GM21381 (cell line): ENCODE data around the gene NCK2.
A peak's percentile ranks its signal among the peaks of the same experiment; 100 is the strongest.

Source experiments
- ATAC-seq: cut with Tn5 transposase; IDR thresholded peaks from one replicate; pipeline ENCODE4 v1.9.1; 2021; ENCODE audit warnings: mild to moderate bottlenecking, moderate library complexity; ENCODE audit not compliant: unreplicated experiment

NCK2 gene

GRCh38 chr2:105734762-105735538, 9.8 kb upstream of the NCK2 start:
- no peak for ATAC-seq

DNA sequence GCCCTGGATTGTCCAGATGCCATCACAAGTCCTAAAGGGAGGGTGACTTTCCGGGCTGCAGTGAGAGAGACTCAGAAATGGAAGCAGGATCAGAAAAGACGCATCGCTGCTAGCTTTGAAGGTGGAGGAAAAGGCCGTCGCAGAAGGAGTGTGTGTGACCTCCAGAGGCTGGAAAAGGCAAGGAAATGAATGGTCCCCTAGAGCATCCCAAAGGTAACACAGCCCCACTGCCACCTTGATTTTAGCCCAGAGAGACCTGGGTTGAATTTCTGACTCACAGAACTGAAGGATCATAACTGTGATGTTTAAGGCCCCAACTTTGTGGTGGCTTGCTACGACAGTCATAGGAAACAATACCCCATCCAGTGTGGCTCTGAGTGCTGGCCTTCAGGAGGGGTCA, 8.6 kb upstream of the NCK2 start:
- ATAC-seq: no peak

- ATAC-seq: no peak
Measured at GRCh38 chr2:105737980-105738657, 6.6 kb upstream of the NCK2 start.

- ATAC-seq: no peak
Measured at GRCh38 chr2:105738658-105739241, 6.0 kb upstream of the NCK2 start.

- no peak for ATAC-seq
Measured at GRCh38 chr2:105739426-105739825, 5.3 kb upstream of the NCK2 start.

DNA sequence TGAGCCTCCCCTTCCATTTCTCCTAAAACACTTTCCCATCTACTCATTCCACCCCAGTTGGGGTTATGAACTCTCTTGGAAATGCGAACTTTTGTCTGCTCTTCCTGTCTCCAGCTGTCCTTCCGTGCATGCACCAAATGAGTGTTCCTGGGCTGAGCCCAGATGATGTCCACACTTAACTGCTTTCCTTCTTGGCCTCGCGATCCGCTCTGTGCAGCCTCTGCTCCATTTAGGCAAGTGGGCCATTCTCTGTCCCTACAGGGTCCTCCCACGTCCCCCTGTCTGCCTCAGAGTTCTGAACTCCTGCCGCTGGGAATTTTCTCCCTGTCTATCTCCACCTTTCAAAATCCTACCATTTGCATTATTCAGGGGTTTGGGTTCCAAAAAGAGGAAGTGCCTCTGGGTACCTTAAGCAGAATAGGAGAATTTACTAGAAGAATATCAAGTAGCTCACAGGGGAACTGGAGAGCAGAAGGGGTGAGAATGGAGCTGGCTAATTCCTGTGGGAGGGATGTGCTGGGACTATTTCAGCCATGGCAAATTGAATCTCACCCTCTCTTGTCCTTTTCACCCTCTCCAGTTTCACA, 4.7 kb upstream of the NCK2 start:
- no peak for ATAC-seq

DNA sequence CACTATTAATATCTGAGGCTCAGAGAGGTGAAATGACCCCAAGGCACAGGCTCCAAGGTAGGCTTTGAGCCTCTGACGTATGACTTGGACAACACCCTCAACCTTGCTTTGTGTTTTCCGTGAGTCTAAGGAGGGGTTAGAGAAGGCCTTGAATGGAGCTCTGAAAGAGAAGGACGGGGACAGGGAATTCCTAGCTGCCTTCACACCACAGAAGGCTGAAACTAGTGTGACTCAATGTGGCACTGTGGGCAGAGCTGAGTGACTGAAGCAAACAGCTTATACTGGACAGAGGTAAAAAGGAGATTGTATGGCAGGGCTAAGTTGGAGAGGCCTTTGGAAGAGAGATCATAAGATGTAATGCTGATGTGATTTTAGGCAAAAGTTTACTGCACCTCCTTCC, 3.5 kb upstream of the NCK2 start:
- no peak for ATAC-seq

DNA sequence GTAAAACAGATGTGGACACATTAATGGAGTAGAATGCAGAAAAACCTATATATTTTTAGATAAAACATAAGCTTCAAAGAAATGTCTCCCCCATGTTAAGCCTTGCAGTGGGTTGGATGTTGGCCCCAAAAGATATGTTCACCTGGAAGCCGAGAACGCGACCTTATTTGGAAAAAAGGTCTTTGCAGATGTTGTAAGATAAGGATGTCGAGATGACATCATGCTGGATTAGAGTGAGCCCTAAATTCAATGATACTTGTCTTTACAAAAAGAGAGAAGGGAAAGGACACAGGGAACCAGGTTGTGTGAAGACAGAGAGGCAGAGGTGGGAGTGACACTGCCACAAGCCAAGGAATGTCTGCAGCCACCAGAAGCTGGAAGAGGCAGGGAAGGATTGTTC, 3.1 kb upstream of the NCK2 start:
- ATAC-seq: no peak

- ATAC-seq: peak; percentile 78
Measured at GRCh38 chr2:105744091-105744908, 412 bp upstream of the NCK2 start.

GRCh38 chr2:105746177-105747080, 1.7 kb downstream of the NCK2 start:
- ATAC-seq: peak; percentile 53

GRCh38 chr2:105747254-105747894, 2.7 kb downstream of the NCK2 start:
- ATAC-seq: no peak

GRCh38 chr2:105747991-105748390, 3.3 kb downstream of the NCK2 start:
- ATAC-seq: no peak

GRCh38 chr2:105748566-105748965, 3.9 kb downstream of the NCK2 start:
- no peak for ATAC-seq

- no peak for ATAC-seq
Measured at GRCh38 chr2:105749583-105750400, 5.1 kb downstream of the NCK2 start.

- ATAC-seq: no peak
Measured at GRCh38 chr2:105750735-105751134, 6.0 kb downstream of the NCK2 start.

DNA sequence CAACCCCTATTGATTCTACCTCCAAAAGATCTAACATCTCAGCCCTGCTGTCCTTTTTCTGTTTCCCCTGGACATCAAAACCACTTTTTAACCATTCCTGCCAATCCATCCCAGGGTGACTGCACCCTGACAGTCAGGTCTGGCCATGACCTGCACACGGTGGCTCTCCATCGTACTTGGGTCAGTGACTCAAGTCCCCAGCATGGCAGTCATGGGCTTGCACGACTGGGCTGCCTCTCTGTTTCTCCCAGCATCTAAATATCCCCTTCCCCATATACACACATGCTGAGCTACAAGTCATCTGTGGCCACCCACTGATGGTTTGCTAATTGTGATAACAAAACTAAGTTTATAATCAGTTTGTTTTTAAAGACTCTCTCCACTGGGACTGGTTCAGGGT, 6.6 kb downstream of the NCK2 start:
- ATAC-seq: no peak

GRCh38 chr2:105752691-105753358, 8.1 kb downstream of the NCK2 start:
- ATAC-seq: no peak

DNA sequence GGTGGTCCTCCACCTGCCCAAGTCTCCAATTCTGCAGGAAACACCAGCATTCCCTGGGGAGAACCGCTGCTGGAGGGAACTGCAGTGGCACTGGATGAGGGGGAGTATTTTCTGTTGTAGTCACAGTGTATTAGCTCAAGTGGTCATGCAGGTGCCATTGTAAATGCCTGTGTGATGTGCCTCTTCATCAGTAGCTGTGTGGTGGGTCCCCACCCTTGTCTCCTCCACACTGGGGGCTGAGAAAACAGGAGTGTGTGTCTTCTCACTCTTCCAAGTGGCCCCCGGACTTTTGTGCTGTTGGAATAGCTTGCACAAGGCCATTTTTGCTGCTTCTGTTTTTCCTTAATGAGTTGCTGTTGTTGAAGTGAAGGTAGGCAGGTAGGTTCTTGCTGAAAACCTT, 8.7 kb downstream of the NCK2 start:
- ATAC-seq: no peak
